Esophagus squamous epithelium (tissue), 5 donors: ENCODE measurements around the gene TMEM39B. TPM values are rescaled to one million over a fixed set of nuclear protein-coding genes. Genes with fewer than 3 reads are reported as not detected.
"Not testable (repeated sequence)": the region's sequence is repeated elsewhere in the genome, so short reads cannot be mapped to it uniquely, and the experiment has no call there.

Experiments used
- DNase-seq: peaks from one replicate; lab custom pipeline; 2025; lab: John Stamatoyannopoulos, UW
- H3K27ac ChIP-seq, 4 donors: fragments of 200-600 bp; sonication (generic); one replicate each; pipeline ENCODE4 v1.5.1; 2016 to 2019; ENCODE audit warnings: mild to moderate bottlenecking in 1 of 4
- H3K27me3 ChIP-seq, 4 donors: fragments of 200-600 bp; sonication (generic); 1 replicate in 3 of 4; 2 replicates in 1 of 4; pipeline versions ENCODE4 v1.5.1 to v1.6.0; 2017 to 2021; ENCODE audit warnings: antibody characterized with exemption in 1 of 4
- H3K36me3 ChIP-seq, 3 donors: fragments of 200-600 bp; sonication (generic); one replicate each; pipeline ENCODE4 v1.5.1; 2016 to 2019
- H3K4me1 ChIP-seq, 3 donors: fragments of 200-600 bp; sonication (generic); one replicate each; pipeline ENCODE4 v1.5.1; 2017 to 2019
- H3K4me3 ChIP-seq, 4 donors: fragments of 200-600 bp; sonication (generic); 1 replicate in 3 of 4; 2 replicates in 1 of 4; pipeline ENCODE4 v1.5.1; 2016 to 2019; ENCODE audit warnings: mild to moderate bottlenecking in 2 of 4, moderate library complexity in 1 of 4
- H3K9me3 ChIP-seq, 3 donors: fragments of 200-600 bp; sonication (generic); one replicate each; pipeline ENCODE4 v1.5.1; 2016 to 2019
- POLR2A ChIP-seq, 4 donors: fragments of 450-650 bp; IDR thresholded peaks; one replicate each; pipeline ENCODE4 v1.6.1; 2017; ENCODE audit warnings: antibody characterized with exemption in 4 of 4, mild to moderate bottlenecking in 4 of 4, moderate library complexity in 3 of 4
- WGBS, 2 donors: methylation state at CpG; one replicate each; pipeline ENCODE4 v1.1.5; 2018; 5-methylcytosine and 5-hydroxymethylcytosine counted together
- intact Hi-C: fragments of 100-400 bp; cut with DNase I; formaldehyde crosslinking; loops from one replicate; pipeline ENCODE4 v1.15.0; 2022
- total RNA-seq, 4 donors: library from RNA; depleted of rRNA; stranded (reverse); fragments of >200 nt; gene quantifications; one replicate each; pipeline ENCODE4 v1.1.0, GENCODE V29; 2016
- TF ChIP-seq, protein P1 (sequence below), 6 experiments: fragments of 450-650 bp in 4 of 6; fragments of 200-600 bp in 2 of 6; sonication (generic) in 2 of 6; IDR thresholded peaks; one replicate each; pipeline ENCODE4 v1.5.1; 2016 to 2019; ENCODE audit warnings: antibody characterized with exemption in 6 of 6, mild to moderate bottlenecking in 4 of 6, moderate library complexity in 4 of 6
- donor health status: DM: yes; HTN: yes; CAD: no.

Gene TMEM39B
- total RNA-seq, 4 donors from 2014 or later = 3.6 to 5.6 (median 4.9) TPM

DNA sequence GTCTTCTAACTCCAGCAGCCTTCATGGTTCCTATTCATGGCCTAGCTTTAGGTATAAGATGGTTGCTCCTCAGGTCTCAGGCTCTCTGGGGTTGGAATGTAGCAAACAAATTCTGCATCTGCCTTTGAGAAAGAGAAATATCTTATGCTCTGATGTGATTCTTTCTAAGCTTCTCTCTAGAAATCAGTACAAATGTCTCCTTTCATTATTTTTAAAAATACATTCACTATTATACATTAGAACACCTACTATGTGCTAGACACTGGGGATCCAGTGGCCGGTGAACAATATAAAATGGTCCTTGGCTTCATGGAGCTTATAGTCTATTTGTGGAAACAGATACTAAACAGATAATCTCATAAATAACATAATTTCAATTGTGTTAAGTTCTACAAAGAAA is 16.1 kb upstream of the TMEM39B start:
- intact Hi-C loops = no loop called here
- peaks cover 0 to 28% (median 18%) of the 10 kb centered on the region in 3 donors for H3K36me3 ChIP-seq
- no peaks in the 10 kb centered on the region for H3K4me1 ChIP-seq
- 86 to 95% methylated on average over 1 of the region's 1 CpG for WGBS, 2 donors
- DNase-seq = no peak
- TF ChIP-seq, protein P1, sequence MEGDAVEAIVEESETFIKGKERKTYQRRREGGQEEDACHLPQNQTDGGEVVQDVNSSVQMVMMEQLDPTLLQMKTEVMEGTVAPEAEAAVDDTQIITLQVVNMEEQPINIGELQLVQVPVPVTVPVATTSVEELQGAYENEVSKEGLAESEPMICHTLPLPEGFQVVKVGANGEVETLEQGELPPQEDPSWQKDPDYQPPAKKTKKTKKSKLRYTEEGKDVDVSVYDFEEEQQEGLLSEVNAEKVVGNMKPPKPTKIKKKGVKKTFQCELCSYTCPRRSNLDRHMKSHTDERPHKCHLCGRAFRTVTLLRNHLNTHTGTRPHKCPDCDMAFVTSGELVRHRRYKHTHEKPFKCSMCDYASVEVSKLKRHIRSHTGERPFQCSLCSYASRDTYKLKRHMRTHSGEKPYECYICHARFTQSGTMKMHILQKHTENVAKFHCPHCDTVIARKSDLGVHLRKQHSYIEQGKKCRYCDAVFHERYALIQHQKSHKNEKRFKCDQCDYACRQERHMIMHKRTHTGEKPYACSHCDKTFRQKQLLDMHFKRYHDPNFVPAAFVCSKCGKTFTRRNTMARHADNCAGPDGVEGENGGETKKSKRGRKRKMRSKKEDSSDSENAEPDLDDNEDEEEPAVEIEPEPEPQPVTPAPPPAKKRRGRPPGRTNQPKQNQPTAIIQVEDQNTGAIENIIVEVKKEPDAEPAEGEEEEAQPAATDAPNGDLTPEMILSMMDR (IDR thresholded peaks at IDR 0.05) = no peak
- TF ChIP-seq POLR2A (IDR thresholded peaks at IDR 0.05) = no peak
- H3K27me3 ChIP-seq = no peaks in the 10 kb centered on the region
- no peaks in the 10 kb centered on the region for H3K9me3 ChIP-seq
- no peak overlapping the region for H3K27ac ChIP-seq
- no peak overlapping the region for H3K4me3 ChIP-seq

DNA sequence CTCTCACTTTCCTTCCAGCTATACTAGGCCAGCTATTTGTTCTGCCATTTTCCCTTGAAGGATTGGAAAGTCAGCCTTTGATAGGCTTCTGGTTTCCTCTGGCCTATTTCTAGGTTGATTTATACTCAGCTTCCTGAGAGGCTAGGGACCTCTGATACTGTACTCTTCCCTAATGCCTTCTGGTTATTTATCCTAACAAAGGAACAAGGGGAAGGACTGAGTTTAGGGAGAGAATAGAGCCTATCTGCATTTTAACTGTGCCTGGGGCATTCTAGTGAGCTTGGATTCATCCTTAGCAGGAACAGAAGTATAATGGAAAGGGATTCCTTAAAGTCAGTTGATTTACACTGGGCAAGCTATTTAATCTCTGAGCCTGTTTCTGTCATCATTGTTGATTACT is 11.8 kb upstream of the TMEM39B start:
- Histone ChIP-seq H3K36me3 (peaks cover 0 to 7% (median 0%) of the 10 kb centered on the region in 3 donors), H3K27ac (no peak overlapping the region), H3K4me3 (no peak overlapping the region), H3K4me1 (peaks cover 5 to 19% (median 11%) of the 10 kb centered on the region in 3 donors), H3K9me3 (no peaks in the 10 kb centered on the region), H3K27me3 (no peaks in the 10 kb centered on the region)
- intact Hi-C loops = no loop called here
- TF ChIP-seq POLR2A (IDR thresholded peaks at IDR 0.05) = no peak
- TF ChIP-seq, protein P1 (IDR thresholded peaks at IDR 0.05) = no peak
- DNase-seq = no peak

DNA sequence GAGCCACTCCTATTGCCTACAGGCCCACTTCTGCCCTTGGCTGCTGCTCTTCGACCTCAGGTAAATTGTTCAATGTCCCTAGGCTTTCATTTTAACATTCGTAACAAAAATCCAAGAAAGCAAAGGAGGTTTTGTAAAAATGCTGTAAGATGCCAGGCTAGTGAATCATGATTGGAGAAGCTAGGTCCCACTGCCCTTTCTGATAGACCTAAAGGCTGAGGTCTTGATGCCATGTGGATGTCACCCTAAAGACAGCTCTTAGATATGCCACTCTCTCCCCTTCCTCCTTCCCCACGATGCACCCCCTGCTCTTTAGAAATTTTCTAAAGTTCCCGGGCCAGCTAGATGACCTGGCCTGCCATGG is 9.9 kb upstream of the TMEM39B start:
- intact Hi-C loops = no loop called here

DNA sequence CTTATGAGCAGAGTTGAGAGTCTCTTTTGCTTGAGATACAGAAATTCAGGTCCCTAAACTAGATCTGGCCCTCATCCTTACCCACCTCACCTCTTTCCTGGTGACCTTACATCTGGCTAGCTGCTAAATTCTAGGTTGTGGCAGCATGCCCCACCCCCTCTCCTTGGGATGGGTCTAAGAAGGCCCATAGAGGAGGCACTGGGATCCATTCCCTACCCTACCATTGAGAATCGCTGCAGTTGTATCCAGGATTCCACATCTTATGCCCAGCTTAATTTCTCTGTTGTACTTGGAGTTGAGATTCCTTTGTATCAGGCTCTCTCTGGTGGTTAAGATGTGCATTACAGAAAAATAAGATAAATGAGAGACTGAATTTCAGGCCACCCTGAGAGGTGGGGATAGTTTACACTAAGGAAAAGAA is 9.5 kb upstream of the TMEM39B start:
- TF ChIP-seq, protein P1 (IDR thresholded peaks at IDR 0.05) = peak; percentile 22 to 78 (median 57)
- TF ChIP-seq POLR2A (IDR thresholded peaks at IDR 0.05) = no peak
- Histone ChIP-seq H3K9me3 (no peaks in the 10 kb centered on the region), H3K4me1 (peaks cover 10 to 43% (median 25%) of the 10 kb centered on the region in 3 donors), H3K27me3 (no peaks in the 10 kb centered on the region), H3K4me3 (no peak overlapping the region), H3K36me3 (peaks cover 0 to 7% (median 0%) of the 10 kb centered on the region in 3 donors), H3K27ac (peak overlapping the region in 2 of 4 donors; percentile 43 to 65)
- intact Hi-C loops = no loop called here
- WGBS, 2 donors = 17 to 22% methylated on average over 1 of the region's 1 CpG
- no peak for DNase-seq

More for the DNA sequence above, 9.9 kb upstream of the TMEM39B start:
- Histone ChIP-seq H3K9me3 (no peaks in the 10 kb centered on the region), H3K4me3 (no peak overlapping the region), H3K36me3 (peaks cover 0 to 7% (median 0%) of the 10 kb centered on the region in 3 donors), H3K4me1 (peaks cover 10 to 38% (median 25%) of the 10 kb centered on the region in 3 donors), H3K27me3 (no peaks in the 10 kb centered on the region), H3K27ac (peak overlapping the region in 3 of 4 donors; percentile 43 to 65 (median 51))
- no peak for DNase-seq
- WGBS, 2 donors = 64 to 70% methylated on average over 4 of the region's 4 CpGs
- TF ChIP-seq, protein P1 (IDR thresholded peaks at IDR 0.05) = no peak
- TF ChIP-seq POLR2A (IDR thresholded peaks at IDR 0.05) = no peak

DNA sequence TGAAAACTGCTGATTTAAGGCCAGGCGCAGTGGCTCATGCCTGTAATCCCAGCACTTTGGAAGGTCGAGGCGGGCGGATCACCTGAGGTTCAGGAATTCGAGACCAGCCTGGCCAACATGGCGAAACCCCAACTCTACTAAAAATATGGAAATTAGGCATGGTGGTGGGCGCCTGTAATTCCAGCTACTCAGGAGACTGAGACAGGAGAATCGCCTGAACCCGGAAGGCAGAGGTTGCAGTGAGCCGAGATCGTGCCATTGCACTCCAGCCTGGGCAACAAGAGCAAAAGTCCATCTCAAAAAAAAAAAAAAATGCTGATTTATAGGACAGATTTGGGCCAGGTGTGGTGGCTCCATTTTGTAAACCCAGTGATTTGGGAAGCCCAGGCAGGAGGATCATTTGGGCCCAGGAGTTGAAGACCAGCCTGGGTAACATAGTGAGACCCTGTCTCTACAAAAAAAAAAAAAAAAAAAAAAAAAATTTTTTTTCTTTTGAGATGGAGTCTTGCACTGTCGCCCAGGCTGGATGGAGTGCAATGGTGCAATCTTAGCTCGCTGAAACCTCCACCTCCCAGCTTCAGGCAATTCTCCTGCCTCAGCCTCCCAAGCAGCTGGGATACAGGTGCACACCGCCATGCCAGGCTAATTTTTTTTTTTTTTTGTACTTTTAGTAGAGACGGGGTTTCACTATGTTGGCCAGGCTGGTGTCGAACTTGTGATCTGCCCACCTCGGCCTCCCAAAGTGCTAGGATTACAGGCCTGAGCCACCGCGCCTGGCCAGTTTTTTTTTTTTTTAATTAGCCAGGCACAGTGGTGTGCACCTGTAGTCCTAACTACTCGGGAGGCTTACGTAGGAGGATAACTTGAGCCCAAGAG is 6.9 kb upstream of the TMEM39B start:
- H3K4me3 ChIP-seq, H3K36me3 ChIP-seq, intact Hi-C loops, H3K9me3 ChIP-seq, H3K27me3 ChIP-seq, DNase-seq: not testable (repeated sequence)
- 57 to 69% methylated on average over 20 to 21 of the region's 21 CpGs for WGBS, 2 donors
- peaks cover 13 to 60% (median 25%) of the 10 kb centered on the region in 3 donors for H3K4me1 ChIP-seq
- H3K27ac ChIP-seq = peak overlapping the region in 2 of 4 donors; percentile 56 to 63
